Sciatic nerve (tissue), 2 donors: ENCODE data around the gene NLRP10. TPM values are rescaled to one million over a fixed set of nuclear protein-coding genes. Genes with fewer than 3 reads are reported as not detected.
"Not testable (repeated sequence)": the region's sequence is repeated elsewhere in the genome, so short reads cannot be mapped to it uniquely, and the experiment has no call there.

Experiments
- ATAC-seq: fragments of 200-7000 bp; cut with Tn5 transposase; one replicate; pipeline ENCODE4 v1.9.1; 2020; ENCODE audit warnings: mild to moderate bottlenecking, moderate library complexity
- DNase-seq: peaks from one replicate; pipeline ENCODE4 v3.0.0-alpha.2; 2020; ENCODE audit warnings: low spot score
- intact Hi-C: fragments of 100-400 bp; cut with DNase I; formaldehyde crosslinking; loops from one replicate; pipeline ENCODE4 v1.14.2; 2022
- total RNA-seq: library from RNA; stranded (reverse); fragmentation: NEBNext Ultra II Directional; extraction: Animal tissue kit (Norgen Biotek cat#: 25700); gene quantifications from one replicate; pipeline ENCODE4 v1.2.1, GENCODE V29; 2021
- donor health status: DM: no; HTN: no; CAD: no.
- donor health status: DM: no; HTN: no; CAD: no.

NLRP10 gene, protein sequence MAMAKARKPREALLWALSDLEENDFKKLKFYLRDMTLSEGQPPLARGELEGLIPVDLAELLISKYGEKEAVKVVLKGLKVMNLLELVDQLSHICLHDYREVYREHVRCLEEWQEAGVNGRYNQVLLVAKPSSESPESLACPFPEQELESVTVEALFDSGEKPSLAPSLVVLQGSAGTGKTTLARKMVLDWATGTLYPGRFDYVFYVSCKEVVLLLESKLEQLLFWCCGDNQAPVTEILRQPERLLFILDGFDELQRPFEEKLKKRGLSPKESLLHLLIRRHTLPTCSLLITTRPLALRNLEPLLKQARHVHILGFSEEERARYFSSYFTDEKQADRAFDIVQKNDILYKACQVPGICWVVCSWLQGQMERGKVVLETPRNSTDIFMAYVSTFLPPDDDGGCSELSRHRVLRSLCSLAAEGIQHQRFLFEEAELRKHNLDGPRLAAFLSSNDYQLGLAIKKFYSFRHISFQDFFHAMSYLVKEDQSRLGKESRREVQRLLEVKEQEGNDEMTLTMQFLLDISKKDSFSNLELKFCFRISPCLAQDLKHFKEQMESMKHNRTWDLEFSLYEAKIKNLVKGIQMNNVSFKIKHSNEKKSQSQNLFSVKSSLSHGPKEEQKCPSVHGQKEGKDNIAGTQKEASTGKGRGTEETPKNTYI
- total RNA-seq: not detected

DNA sequence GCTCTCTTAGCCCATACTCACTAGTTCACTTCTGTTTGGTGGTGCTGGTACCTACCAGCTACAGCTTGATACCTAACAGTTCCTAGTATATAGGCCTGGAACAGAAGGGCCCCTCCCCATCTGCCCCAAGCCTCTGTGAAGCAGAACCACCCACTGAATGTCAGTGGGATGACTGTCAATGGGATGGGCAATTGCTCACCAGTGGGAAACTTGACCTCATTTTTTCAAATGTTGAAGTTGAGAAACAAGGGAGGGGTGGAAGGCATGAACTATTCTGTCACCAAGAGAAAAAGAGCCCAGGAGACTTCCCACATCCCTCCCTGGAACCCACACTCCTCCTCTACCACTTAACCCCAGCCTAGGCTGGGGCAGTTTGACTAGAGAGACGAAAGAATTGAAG lies at the start of gene NLRP10:
TSS of gene NLRP10 (minus strand) at position 62 of the 400 bp plus-strand sequence. CDS start 1,952 bp downstream, outside the sequence.
- DNase-seq (no peak), ATAC-seq (no peak)
- intact Hi-C loops: no loop called here

- ATAC-seq (no peak), DNase-seq (no peak)
- intact Hi-C loops: no loop called here
Observed at GRCh38 chr11:8013833-8014232, 48.6 kb upstream of the NLRP10 start.

- intact Hi-C loops: no loop called here
- DNase-seq (no peak), ATAC-seq (no peak)
Observed at GRCh38 chr11:8011981-8012444, 46.8 kb upstream of the NLRP10 start.

GRCh38 chr11:8011371-8011770 lies 46.1 kb upstream of the NLRP10 start:
- intact Hi-C loops: no loop called here
- DNase-seq (no peak), ATAC-seq (no peak)

DNA sequence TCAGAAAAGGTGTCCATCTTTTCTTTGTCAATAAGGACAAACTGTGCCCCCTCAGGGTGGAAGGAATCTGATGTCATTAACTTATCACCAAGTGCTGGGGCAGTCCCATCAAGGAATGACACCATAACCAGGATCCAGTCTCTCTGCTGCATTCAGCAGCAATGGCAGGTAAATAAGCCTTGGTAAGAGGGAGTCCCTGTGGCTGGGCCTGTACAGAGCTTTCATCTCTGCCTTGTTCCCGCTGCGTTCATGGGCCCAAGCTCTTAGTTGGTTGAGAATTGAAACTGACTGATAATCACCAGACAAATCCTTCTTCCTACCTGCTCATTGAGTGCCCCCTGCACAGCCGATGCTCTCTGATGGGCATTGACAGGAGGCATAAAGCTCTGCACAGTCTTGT lies 44.6 kb upstream of the NLRP10 start:
- intact Hi-C loops: no loop called here
- DNase-seq (no peak), ATAC-seq (no peak)

- no peak for ATAC-seq
- DNase-seq: no peak
- intact Hi-C loops: no loop called here
Observed at GRCh38 chr11:8008212-8008611, 43.0 kb upstream of the NLRP10 start.

DNA sequence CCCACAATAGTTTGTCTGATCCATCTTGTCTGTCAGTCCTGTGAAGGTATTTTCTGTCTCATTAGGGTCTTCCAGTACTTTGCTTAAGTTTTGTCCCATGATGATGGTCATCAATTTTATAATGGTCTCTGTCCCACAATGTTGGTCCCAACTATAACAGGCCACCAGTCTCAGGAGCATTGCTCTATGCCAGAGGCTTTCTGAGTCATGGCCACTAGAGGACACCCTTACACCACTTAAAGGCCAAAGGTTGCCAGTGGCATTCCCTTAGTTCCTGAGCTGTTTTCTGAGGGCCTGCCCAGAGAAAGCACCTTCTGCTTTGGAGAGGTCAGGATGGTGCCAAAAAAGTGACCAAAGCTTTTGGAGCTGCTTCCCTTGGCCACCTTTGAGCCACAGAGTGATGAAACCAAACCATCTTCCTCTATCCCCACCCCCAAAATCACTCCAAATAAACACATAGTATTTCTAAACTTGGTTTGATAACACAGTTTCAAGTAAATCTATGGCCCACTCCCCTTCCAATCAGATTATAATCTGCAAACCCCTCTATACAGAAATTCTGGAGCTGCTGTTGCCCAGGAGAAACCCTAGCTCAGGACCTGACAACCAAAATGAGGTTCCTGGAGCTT lies 41.2 kb upstream of the NLRP10 start:
- ATAC-seq: peak; percentile 91
- intact Hi-C loops: no loop called here
- DNase-seq: no peak

- intact Hi-C loops: no loop called here
Observed at GRCh38 chr11:8005556-8005955, 40.3 kb upstream of the NLRP10 start.

DNA sequence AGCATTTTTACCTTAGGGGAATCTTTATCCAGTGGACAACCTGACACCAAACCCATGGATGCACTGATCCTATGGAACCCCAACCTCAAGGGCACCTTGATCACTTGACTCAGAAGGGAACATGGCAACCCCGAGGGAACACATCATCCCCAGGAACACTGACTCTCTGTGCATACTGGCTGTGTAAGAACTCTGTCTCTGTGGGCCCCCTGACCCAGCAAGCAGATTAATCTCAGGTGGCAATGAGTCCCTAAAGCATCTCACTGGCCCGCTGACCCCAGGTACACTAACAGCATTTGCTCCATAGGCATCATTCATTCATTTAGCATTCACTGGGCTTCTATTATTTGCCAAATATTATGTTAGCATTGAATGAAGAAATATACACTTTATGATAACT lies 38.8 kb upstream of the NLRP10 start:
- intact Hi-C loops: no loop called here
- no peak for DNase-seq
- no peak for ATAC-seq

More at GRCh38 chr11:8005556-8005955, 40.3 kb upstream of the NLRP10 start:
- ATAC-seq (no peak), DNase-seq (no peak)

DNA sequence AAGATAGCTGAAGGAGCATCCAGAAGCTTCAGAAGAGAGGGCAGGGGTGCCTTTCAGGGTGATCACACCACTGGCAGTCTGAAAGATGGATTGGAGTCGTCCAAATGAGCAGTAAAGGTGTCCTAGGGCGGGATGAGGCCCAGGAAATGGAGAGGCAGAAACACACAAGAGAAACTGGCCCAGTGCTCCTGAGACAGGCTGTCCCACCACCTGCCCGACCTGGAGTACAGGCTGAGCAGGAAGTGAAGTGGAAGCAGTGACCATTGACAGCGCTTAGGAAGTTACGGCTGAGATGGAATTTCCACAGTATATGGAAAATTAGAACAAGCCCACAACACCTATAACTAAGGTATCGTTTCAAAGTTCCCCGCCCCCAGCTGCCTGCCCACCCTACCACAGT lies 37.9 kb upstream of the NLRP10 start:
- DNase-seq (no peak), ATAC-seq (no peak)
- intact Hi-C loops: no loop called here

GRCh38 chr11:8002676-8003075 lies 37.4 kb upstream of the NLRP10 start:
- intact Hi-C loops: no loop called here
- DNase-seq: no peak
- ATAC-seq: no peak

DNA sequence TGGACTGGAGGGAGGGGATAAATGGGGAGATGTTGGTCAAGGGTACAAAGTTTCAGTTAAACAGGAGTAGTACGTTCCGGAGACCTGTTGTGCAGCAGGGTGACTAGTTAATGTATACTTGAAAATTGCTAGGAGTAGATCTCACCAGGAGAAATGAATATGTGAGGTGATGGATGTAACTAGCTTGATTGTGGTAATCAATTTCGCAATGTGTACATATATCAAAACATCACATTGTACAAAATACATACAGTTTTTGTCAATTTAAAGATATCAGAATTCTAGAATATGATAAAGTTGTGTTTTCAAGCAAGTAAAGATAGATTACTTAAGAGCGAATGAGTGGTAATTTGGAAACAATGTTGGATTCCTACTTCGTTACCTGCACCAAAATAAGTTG lies 35.1 kb upstream of the NLRP10 start:
- ATAC-seq (no peak), DNase-seq (no peak)
- intact Hi-C loops: no loop called here

DNA sequence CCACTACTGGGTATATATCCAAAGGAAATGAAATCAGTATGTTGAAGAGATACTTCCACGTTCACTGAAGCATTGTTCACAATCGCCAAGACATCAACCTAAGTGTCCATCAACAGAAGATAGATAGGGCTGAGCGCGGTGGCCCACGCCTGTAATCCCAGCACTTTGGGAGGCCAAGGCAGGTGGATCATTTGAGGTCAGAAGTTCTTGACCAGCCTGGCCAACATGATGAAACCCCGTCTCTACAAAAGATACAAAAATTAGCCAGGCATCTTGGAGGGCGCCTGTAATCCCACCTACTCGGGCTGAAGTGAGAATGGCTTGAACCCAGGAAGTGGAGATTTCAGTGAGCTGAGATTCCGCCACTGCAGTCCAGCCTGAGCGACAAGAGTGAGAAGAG lies 34.5 kb upstream of the NLRP10 start:
- no peak for ATAC-seq
- DNase-seq: no peak
- intact Hi-C loops: no loop called here

DNA sequence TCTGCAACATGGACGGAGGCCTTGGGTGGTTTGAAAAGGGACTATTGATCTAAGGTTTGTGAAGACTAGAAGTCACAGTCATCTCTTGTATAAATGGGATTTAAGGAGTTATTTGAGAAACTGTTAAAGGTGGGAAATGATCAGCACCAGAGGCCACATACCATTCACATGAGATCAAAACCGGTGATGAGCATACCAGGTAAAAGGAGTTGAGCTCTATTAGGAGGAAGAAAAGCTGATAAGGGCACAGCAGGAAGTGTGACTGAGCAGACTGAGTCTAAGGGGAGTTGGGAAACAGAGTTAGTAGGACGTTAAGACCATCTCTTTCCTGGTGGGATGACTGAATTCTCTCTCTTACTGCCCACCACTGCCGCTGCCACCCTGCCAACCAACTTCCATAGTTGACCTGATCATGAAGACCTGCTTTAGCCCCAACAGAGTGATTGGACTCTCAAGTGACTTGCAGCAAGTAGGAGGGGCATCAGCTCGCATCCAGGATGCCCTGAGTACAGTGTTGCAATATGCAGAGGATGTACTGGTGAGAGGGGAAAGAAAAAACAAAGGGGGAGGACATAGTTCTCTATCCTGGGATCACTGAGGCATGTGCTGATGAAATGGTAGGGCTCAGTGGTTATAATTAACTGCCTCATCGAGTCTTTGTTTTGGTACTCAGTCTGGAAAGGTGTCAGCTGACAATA lies 29.5 kb upstream of the NLRP10 start:
- intact Hi-C loops: no loop called here
- ATAC-seq (no peak), DNase-seq (no peak)

DNA sequence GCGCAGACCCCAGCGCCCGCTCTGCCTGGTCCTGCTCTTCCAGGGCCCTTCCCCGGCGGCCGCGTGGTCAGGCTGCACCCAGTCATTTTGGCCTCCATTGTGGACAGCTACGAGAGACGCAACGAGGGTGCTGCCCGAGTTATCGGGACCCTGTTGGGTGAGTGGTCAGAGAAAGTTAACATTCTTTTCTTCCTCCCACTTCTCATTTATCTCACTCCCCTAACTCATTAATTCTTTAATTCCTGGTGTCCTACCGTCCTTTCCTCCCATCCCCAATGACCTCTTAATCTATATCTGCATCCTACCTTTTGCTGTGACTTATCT lies 22.3 kb upstream of the NLRP10 start:
- DNase-seq, ATAC-seq: not testable (repeated sequence)
- intact Hi-C loops: loop anchor here (5.0 kb wide), 1 partner anchor 95 kb away; no protein-coding TSS in a partner anchor

- ATAC-seq (peak; percentile 100), DNase-seq (peak; percentile 91)
- intact Hi-C loops: loop anchor here (5.0 kb wide), 1 partner anchor 95 kb away; no protein-coding TSS in a partner anchor
Observed at GRCh38 chr11:7986768-7987559, 21.7 kb upstream of the NLRP10 start, which contains the start of gene EIF3F. Gene EIF3F (plus strand): TSS chr11:7987337. CDS start chr11:7987353, 16 bp downstream.

GRCh38 chr11:7983832-7984590 lies 18.8 kb upstream of the NLRP10 start:
- no peak for DNase-seq
- ATAC-seq: no peak
- intact Hi-C loops: no loop called here

- DNase-seq (no peak), ATAC-seq (no peak)
- intact Hi-C loops: no loop called here
Observed at GRCh38 chr11:7982582-7983119, 17.4 kb upstream of the NLRP10 start.
